ENCODE data around the gene ACY1. TPM values are rescaled to one million over a fixed set of nuclear protein-coding genes. Genes with fewer than 3 reads are reported as not detected.
A peak's percentile ranks its signal among the peaks of the same experiment; 100 is the strongest.

The ACY1 gene
- total and polyA plus RNA-seq, 2 of the 13 experiments (the other 11 are each of a cell fraction or from before 2014, with no cell fraction given) = 113 to 162 TPM

- no peak for TF ChIP-seq SCMH1 (CRISPR knock-in tag; IDR thresholded peaks at IDR 0.05; ENCODE audit: borderline replicate concordance)
- TF ChIP-seq ESRRA (CRISPR knock-in tag; IDR thresholded peaks at IDR 0.05; ENCODE audit: low read depth) = no peak
- 0 out of 4 replicates have a peak, but pooled peaks of 1 of the 2 experiments have one; percentile 17 for TF ChIP-seq HMGXB4 (CRISPR knock-in tag; IDR thresholded peaks at IDR 0.05; ENCODE audit: borderline replicate concordance in 1 of 2, low read depth in 1 of 2)
- no peak for TF ChIP-seq ZNF605 (CRISPR knock-in tag; IDR thresholded peaks at IDR 0.05)
- TF ChIP-seq ZNF501 (CRISPR knock-in tag; IDR thresholded peaks at IDR 0.05) = no peak
- no peak for TF ChIP-seq HOXA9 (CRISPR knock-in tag; IDR thresholded peaks at IDR 0.05; ENCODE audit: borderline replicate concordance)
- TF ChIP-seq, protein P1, sequence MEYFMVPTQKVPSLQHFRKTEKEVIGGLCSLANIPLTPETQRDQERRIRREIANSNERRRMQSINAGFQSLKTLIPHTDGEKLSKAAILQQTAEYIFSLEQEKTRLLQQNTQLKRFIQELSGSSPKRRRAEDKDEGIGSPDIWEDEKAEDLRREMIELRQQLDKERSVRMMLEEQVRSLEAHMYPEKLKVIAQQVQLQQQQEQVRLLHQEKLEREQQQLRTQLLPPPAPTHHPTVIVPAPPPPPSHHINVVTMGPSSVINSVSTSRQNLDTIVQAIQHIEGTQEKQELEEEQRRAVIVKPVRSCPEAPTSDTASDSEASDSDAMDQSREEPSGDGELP (IDR thresholded peaks at IDR 0.05; ENCODE audit: borderline replicate concordance, low read depth) = peak; percentile 56; the same call in 1 of the 2 replicates
- TF ChIP-seq FOXO4 (CRISPR knock-in tag; conservative IDR thresholded peaks at IDR 0.05) = no peak
- TF ChIP-seq, protein P2, sequence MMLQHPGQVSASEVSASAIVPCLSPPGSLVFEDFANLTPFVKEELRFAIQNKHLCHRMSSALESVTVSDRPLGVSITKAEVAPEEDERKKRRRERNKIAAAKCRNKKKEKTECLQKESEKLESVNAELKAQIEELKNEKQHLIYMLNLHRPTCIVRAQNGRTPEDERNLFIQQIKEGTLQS (CRISPR knock-in tag; IDR thresholded peaks at IDR 0.05) = 0 out of 2 replicates have a peak, but pooled peaks have one; percentile 9
- TF ChIP-seq NR3C1 (CRISPR knock-in tag; IDR thresholded peaks at IDR 0.05) = no peak
- TF ChIP-seq ZNF777 (CRISPR knock-in tag; IDR thresholded peaks at IDR 0.05) = no peak
- peak; percentile 54; the same call in 1 of the 2 replicates for TF ChIP-seq ZC3H4 (CRISPR knock-in tag; IDR thresholded peaks at IDR 0.05; ENCODE audit: borderline replicate concordance)
- no peak for TF ChIP-seq TAF15 (IDR thresholded peaks at IDR 0.05; ENCODE audit: low read depth, low read length, poor library complexity, severe bottlenecking)
- TF ChIP-seq ZNF570 (CRISPR knock-in tag; IDR thresholded peaks at IDR 0.05; ENCODE audit: borderline replicate concordance) = no peak
- TF ChIP-seq, protein P3, sequence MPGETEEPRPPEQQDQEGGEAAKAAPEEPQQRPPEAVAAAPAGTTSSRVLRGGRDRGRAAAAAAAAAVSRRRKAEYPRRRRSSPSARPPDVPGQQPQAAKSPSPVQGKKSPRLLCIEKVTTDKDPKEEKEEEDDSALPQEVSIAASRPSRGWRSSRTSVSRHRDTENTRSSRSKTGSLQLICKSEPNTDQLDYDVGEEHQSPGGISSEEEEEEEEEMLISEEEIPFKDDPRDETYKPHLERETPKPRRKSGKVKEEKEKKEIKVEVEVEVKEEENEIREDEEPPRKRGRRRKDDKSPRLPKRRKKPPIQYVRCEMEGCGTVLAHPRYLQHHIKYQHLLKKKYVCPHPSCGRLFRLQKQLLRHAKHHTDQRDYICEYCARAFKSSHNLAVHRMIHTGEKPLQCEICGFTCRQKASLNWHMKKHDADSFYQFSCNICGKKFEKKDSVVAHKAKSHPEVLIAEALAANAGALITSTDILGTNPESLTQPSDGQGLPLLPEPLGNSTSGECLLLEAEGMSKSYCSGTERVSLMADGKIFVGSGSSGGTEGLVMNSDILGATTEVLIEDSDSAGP (CRISPR knock-in tag; IDR thresholded peaks at IDR 0.05; ENCODE audit: borderline replicate concordance) = no peak
- no peak for TF ChIP-seq HMG20A (CRISPR knock-in tag; IDR thresholded peaks at IDR 0.05; ENCODE audit: borderline replicate concordance)
- TF ChIP-seq, protein P4, sequence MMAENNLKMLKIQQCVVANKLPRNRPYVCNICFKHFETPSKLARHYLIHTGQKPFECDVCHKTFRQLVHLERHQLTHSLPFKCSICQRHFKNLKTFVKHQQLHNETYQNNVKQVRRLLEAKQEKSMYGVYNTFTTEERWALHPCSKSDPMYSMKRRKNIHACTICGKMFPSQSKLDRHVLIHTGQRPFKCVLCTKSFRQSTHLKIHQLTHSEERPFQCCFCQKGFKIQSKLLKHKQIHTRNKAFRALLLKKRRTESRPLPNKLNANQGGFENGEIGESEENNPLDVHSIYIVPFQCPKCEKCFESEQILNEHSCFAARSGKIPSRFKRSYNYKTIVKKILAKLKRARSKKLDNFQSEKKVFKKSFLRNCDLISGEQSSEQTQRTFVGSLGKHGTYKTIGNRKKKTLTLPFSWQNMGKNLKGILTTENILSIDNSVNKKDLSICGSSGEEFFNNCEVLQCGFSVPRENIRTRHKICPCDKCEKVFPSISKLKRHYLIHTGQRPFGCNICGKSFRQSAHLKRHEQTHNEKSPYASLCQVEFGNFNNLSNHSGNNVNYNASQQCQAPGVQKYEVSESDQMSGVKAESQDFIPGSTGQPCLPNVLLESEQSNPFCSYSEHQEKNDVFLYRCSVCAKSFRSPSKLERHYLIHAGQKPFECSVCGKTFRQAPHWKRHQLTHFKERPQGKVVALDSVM (CRISPR knock-in tag; IDR thresholded peaks at IDR 0.05) = no peak
These were observed 15.8 kb upstream of the ACY1 start, which contains the start of gene PCBP4 (continued) for GRCh38 chr3:51967384-51968169.

Data from HepG2 (cell line).